Measurements from ENCODE around the gene TEKT1. TPM values are rescaled to one million over a fixed set of nuclear protein-coding genes. Genes with fewer than 3 reads are reported as not detected.

TEKT1 gene
- polyA plus RNA-seq, 1 donor from 2014 or later: 0.06 TPM

DNA sequence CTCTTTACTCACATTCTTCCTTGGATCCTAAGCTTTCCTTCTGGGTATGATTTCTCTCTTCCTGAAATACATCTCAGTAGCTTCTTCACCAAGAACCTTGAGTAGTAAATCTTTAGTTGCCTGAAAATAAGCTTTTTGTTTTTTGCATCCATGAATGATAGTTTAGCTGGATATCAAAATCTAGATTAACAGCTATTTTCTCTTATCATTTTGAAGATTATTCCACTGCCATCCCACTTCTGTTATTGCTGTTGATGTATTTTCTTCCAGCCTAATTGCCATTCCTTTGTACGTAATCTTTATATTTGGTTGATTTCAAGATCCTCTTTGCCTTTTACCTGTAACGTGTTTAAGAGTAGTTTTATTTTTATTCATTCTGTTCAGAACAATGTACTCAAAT is 63.1 kb downstream of the TEKT1 start:
- H3K79me2 ChIP-seq (replicated peaks; ENCODE audit: insufficient read depth, low read length): no peaks in the 10 kb centered on the region
- no peaks in the 10 kb centered on the region for H3K9me3 ChIP-seq (ENCODE audit: low read length)
- no peaks in the 10 kb centered on the region for H3K9me2 ChIP-seq (ENCODE audit: insufficient read depth, low read length)
- H3K9ac ChIP-seq (ENCODE audit: low read length): no peak overlapping the region
- H4K20me1 ChIP-seq (ENCODE audit: insufficient read depth): no peaks in the 10 kb centered on the region
- H3K27me3 ChIP-seq (ENCODE audit: insufficient read depth, low read depth, low read length): no peaks in the 10 kb centered on the region
- no peaks in the 10 kb centered on the region for H3K36me3 ChIP-seq (ENCODE audit: insufficient read depth, low read length)
- TF ChIP-seq MXI1 (conservative IDR thresholded peaks at IDR 0.05; ENCODE audit: poor library complexity, severe bottlenecking) (no peak), SMC3 (conservative IDR thresholded peaks at IDR 0.05; ENCODE audit: poor library complexity) (no peak), TAF1 (IDR thresholded peaks at IDR 0.05; ENCODE audit: low read depth) (no peak), EP300 (conservative IDR thresholded peaks at IDR 0.05; ENCODE audit: poor library complexity, severe bottlenecking) (no peak), POLR2AphosphoS5 (IDR thresholded peaks at IDR 0.05) (no peak), EZH2 (IDR thresholded peaks at IDR 0.05; ENCODE audit: borderline replicate concordance, insufficient read depth, low read length, poor library complexity, severe bottlenecking) (no peak)
- TF ChIP-seq, protein P1, sequence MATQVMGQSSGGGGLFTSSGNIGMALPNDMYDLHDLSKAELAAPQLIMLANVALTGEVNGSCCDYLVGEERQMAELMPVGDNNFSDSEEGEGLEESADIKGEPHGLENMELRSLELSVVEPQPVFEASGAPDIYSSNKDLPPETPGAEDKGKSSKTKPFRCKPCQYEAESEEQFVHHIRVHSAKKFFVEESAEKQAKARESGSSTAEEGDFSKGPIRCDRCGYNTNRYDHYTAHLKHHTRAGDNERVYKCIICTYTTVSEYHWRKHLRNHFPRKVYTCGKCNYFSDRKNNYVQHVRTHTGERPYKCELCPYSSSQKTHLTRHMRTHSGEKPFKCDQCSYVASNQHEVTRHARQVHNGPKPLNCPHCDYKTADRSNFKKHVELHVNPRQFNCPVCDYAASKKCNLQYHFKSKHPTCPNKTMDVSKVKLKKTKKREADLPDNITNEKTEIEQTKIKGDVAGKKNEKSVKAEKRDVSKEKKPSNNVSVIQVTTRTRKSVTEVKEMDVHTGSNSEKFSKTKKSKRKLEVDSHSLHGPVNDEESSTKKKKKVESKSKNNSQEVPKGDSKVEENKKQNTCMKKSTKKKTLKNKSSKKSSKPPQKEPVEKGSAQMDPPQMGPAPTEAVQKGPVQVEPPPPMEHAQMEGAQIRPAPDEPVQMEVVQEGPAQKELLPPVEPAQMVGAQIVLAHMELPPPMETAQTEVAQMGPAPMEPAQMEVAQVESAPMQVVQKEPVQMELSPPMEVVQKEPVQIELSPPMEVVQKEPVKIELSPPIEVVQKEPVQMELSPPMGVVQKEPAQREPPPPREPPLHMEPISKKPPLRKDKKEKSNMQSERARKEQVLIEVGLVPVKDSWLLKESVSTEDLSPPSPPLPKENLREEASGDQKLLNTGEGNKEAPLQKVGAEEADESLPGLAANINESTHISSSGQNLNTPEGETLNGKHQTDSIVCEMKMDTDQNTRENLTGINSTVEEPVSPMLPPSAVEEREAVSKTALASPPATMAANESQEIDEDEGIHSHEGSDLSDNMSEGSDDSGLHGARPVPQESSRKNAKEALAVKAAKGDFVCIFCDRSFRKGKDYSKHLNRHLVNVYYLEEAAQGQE (IDR thresholded peaks at IDR 0.05; ENCODE audit: borderline replicate concordance): no peak
- no peak overlapping the region for H2AFZ ChIP-seq (ENCODE audit: low read depth, low read length)
- H3F3A ChIP-seq (ENCODE audit: insufficient read depth, low read length, poor library complexity, severe bottlenecking): no peaks in the 10 kb centered on the region
- H3K4me2 ChIP-seq (ENCODE audit: low read length): no peak overlapping the region
- no peak overlapping the region for H3K27ac ChIP-seq (ENCODE audit: low read length)
- no peak overlapping the region for H3K4me3 ChIP-seq (ENCODE audit: low read length)

DNA sequence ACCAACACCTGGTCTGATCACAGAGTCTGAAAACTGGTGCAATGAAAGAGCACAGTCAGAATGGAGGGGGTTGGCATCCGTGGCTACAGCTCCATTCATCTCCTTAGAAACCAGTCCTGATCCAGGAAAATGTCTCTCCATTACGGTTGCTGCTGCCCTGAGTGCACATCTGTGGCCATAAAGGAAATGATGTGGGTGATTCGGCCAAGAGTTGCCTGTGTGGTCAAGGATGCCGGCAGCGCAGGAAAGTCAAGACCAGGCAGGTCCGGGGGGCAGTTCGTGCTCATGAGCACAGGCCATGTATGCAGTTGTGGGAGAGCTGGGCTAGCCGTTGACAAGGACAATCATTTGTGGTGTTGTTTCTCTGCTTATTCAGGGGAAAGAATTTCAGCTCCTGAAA is 69.8 kb downstream of the TEKT1 start:
- no peak overlapping the region for H3K4me3 ChIP-seq (ENCODE audit: low read length)
- H3K36me3 ChIP-seq (ENCODE audit: insufficient read depth, low read length): no peaks in the 10 kb centered on the region
- H3K9me2 ChIP-seq (ENCODE audit: insufficient read depth, low read length): no peaks in the 10 kb centered on the region
- no peaks in the 10 kb centered on the region for H4K20me1 ChIP-seq (ENCODE audit: insufficient read depth)
- H2AFZ ChIP-seq (ENCODE audit: low read depth, low read length): no peak overlapping the region
- no peaks in the 10 kb centered on the region for H3K79me2 ChIP-seq (replicated peaks; ENCODE audit: insufficient read depth, low read length)
- no peaks in the 10 kb centered on the region for H3F3A ChIP-seq (ENCODE audit: insufficient read depth, low read length, poor library complexity, severe bottlenecking)
- no peaks in the 10 kb centered on the region for H3K9me3 ChIP-seq (ENCODE audit: low read length)
- H3K27me3 ChIP-seq (ENCODE audit: insufficient read depth, low read depth, low read length): no peaks in the 10 kb centered on the region
- no peak overlapping the region for H3K4me2 ChIP-seq (ENCODE audit: low read length)
- H3K9ac ChIP-seq (ENCODE audit: low read length): no peak overlapping the region
- TF ChIP-seq, protein P2, sequence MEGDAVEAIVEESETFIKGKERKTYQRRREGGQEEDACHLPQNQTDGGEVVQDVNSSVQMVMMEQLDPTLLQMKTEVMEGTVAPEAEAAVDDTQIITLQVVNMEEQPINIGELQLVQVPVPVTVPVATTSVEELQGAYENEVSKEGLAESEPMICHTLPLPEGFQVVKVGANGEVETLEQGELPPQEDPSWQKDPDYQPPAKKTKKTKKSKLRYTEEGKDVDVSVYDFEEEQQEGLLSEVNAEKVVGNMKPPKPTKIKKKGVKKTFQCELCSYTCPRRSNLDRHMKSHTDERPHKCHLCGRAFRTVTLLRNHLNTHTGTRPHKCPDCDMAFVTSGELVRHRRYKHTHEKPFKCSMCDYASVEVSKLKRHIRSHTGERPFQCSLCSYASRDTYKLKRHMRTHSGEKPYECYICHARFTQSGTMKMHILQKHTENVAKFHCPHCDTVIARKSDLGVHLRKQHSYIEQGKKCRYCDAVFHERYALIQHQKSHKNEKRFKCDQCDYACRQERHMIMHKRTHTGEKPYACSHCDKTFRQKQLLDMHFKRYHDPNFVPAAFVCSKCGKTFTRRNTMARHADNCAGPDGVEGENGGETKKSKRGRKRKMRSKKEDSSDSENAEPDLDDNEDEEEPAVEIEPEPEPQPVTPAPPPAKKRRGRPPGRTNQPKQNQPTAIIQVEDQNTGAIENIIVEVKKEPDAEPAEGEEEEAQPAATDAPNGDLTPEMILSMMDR (IDR thresholded peaks at IDR 0.05; ENCODE audit: poor library complexity, severe bottlenecking): no peak
- TF ChIP-seq, protein P1 (IDR thresholded peaks at IDR 0.05; ENCODE audit: borderline replicate concordance): no peak
- no peak overlapping the region for H3K27ac ChIP-seq (ENCODE audit: low read length)
